ENCODE results near the gene VSTM2L. TPM values are rescaled to one million over a fixed set of nuclear protein-coding genes. Genes with fewer than 3 reads are reported as not detected.

The VSTM2L gene
- total RNA-seq, 1 donor from 2014 or later: 14.1 TPM

DNA sequence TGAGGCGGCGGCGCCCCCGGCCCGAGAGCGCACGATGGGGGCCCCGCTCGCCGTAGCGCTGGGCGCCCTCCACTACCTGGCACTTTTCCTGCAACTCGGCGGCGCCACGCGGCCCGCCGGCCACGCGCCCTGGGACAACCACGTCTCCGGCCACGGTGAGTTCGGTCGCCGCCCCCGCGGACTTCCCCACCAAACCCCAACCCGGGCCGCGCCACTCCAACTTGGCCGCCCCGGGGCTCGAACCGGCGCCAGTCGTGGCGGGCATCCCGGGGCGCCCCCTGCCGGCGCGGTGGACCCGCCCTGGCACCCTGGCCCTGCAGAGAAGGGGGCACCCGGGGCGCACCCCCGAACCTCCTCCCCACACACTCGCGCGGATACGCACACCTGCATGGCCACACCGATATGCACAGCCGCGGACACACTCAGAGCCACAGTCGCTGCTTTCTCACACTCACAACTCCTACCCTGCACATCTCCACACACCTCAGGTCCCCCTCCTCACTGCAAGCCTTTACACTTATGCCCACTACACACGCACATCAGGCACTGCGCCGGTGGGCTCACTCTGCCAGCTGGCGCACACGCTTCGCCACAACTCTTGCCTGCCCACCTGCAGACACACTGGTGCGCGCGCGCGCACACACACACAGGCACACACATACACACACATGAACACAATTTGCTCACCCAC, 535 bp downstream of the VSTM2L start:
- H3K4me3 ChIP-seq: peak overlapping the region; percentile 51
- no peak overlapping the region for H3K27ac ChIP-seq
- no peaks in the 10 kb centered on the region for H3K36me3 ChIP-seq
- peaks cover 13% of the 10 kb centered on the region for H3K4me1 ChIP-seq
- ATAC-seq: no peak
- TF ChIP-seq, protein P1, sequence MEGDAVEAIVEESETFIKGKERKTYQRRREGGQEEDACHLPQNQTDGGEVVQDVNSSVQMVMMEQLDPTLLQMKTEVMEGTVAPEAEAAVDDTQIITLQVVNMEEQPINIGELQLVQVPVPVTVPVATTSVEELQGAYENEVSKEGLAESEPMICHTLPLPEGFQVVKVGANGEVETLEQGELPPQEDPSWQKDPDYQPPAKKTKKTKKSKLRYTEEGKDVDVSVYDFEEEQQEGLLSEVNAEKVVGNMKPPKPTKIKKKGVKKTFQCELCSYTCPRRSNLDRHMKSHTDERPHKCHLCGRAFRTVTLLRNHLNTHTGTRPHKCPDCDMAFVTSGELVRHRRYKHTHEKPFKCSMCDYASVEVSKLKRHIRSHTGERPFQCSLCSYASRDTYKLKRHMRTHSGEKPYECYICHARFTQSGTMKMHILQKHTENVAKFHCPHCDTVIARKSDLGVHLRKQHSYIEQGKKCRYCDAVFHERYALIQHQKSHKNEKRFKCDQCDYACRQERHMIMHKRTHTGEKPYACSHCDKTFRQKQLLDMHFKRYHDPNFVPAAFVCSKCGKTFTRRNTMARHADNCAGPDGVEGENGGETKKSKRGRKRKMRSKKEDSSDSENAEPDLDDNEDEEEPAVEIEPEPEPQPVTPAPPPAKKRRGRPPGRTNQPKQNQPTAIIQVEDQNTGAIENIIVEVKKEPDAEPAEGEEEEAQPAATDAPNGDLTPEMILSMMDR (IDR thresholded peaks at IDR 0.05): peak; percentile 34
- H3K9me3 ChIP-seq: no peaks in the 10 kb centered on the region
- DNase-seq: no peak
- intact Hi-C loops (cut with DNase I): no loop called here
- H3K27me3 ChIP-seq (ENCODE audit: low read depth): peaks cover 41% of the 10 kb centered on the region

DNA sequence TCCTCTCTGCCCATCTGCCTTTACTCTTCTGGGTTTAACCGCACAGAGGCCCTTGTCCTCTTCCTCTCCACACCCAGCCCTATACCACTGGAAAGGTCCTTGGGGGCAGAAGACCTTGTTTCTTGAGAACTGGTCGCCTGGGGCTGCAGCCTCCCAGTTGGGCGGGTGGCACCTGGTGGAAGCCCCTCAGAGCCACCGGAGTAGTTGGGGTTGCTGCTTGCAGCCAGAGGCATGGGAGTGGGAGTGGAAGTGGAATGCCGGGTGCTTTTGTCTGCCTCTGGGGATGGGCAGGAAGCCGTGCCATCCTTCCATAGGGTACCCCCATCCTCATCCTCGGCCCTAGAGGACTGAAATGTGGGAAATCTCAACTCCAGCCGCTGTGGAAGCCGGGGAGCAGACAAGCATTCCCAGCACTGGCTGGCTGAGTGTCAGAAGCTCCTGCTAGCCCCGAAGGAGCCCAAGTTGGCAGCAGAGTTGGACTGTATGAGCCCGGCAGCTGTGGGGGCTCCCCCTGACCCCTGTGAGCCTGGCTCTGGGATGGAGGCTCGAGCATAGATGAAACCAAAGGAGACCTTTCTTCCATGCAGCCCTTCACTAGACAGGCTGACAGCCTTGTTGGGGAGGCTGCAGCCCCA, 1.2 kb downstream of the VSTM2L start:
- Histone ChIP-seq H3K36me3 (no peaks in the 10 kb centered on the region), H3K9me3 (no peaks in the 10 kb centered on the region), H3K27ac (no peak overlapping the region), H3K4me3 (peak overlapping the region; percentile 51), H3K4me1 (peaks cover 13% of the 10 kb centered on the region), H3K27me3 (ENCODE audit: low read depth) (peaks cover 41% of the 10 kb centered on the region)
- DNase-seq (no peak), ATAC-seq (no peak)
- intact Hi-C loops (cut with DNase I): no loop called here
- TF ChIP-seq, protein P1 (IDR thresholded peaks at IDR 0.05): no peak

DNA sequence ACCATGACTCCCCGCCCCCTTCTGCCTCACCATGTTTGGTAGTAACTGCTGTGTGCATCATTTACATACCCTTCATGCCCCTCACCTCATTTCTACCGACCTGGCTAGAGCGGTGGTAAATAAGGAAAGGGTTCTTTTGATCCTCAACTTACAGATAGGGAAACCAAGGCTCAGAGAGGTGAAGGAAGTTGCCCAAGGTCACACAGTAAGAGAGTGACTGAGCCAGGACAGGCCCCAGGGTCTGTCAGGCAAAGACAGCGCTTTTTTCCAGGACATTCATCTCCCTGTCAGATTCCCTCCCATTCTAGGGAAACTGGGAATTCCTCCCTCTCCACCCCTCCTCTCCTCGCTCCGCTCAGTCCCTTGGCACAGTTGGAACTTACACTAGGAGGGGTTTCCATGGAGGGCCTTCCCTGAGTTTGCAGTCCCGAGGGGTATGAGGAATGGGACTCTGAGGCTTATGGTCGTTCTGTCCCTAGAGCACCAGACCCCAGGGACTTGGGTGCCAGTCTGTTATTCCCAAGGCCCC, 2.0 kb downstream of the VSTM2L start:
- Histone ChIP-seq H3K27ac (no peak overlapping the region), H3K4me1 (peaks cover 13% of the 10 kb centered on the region), H3K4me3 (no peak overlapping the region), H3K36me3 (no peaks in the 10 kb centered on the region), H3K27me3 (ENCODE audit: low read depth) (peaks cover 41% of the 10 kb centered on the region), H3K9me3 (no peaks in the 10 kb centered on the region)
- TF ChIP-seq, protein P1 (IDR thresholded peaks at IDR 0.05): no peak
- intact Hi-C loops (cut with DNase I): no loop called here
- no peak for DNase-seq
- no peak for ATAC-seq

DNA sequence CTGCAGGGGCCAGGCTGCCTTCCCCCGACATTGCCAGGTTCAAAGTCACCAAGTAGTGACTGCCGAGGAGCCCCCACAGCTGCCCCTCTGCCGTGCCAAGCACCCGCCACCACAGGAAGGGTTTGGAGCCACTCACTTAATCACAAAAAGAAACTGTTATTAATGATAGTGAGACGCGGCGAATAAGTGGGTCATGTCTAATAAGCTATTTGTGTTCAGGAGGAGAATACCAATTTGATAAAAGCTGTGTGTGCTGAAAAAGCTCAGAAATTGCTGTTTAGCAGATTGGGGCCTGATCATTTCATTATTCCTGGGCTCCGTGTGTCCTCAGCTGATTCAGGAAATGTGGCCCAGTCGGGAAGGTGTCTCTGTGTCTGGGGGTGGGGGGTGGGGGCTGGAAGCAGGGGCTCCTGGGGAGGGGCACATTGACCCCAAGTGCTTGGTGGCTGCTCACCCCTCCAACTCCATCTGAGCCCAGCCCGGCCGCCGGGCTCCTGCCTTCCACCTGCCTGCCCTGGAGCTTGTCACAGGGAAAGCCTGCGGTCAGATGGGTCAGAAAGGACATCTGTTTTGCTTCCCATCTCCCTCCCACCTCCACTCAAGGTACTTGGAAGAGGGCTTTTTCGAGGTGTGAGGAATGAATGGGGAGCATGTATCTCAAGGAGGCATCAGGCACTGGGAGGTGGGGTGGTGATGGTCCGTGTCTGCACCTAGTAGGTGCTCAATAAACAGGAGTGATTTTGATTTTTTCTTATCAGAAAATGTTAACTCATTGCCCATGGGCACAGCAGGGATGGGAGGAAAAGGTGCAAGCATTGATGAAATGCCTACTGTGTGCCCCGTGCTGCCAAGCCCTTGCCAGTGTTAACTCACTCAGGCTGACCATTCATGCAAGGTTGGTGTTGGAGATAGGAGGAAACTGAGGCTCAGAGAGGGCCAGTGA, 3.0 kb downstream of the VSTM2L start:
- TF ChIP-seq, protein P1 (IDR thresholded peaks at IDR 0.05): no peak
- Histone ChIP-seq H3K27ac (no peak overlapping the region), H3K4me3 (no peak overlapping the region), H3K4me1 (peaks cover 13% of the 10 kb centered on the region), H3K27me3 (ENCODE audit: low read depth) (peaks cover 36% of the 10 kb centered on the region), H3K9me3 (no peaks in the 10 kb centered on the region), H3K36me3 (no peaks in the 10 kb centered on the region)
- intact Hi-C loops (cut with DNase I): no loop called here
- ATAC-seq: no peak
- no peak for DNase-seq

DNA sequence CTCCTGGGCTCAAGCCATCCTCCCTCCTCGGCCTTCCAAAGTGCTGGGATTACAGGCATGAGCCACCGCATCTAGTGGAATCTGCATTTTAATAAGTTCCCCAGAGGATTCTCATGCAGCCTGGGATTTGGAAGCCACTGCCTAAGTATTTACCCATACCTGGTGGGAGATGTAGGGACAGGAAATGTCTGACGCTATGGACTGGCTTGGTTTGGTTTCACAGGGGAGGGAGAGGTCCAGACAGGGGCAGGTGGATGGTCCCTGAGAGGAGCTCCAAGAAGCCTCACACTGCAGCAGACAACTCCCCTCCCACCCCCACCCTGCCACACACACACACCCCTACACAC, 4.4 kb downstream of the VSTM2L start:
- no peaks in the 10 kb centered on the region for H3K36me3 ChIP-seq
- peaks cover 37% of the 10 kb centered on the region for H3K27me3 ChIP-seq (ENCODE audit: low read depth)
- DNase-seq (no peak), ATAC-seq (no peak)
- H3K27ac ChIP-seq: no peak overlapping the region
- TF ChIP-seq, protein P1 (IDR thresholded peaks at IDR 0.05): no peak
- intact Hi-C loops (cut with DNase I): no loop called here
- H3K9me3 ChIP-seq: no peaks in the 10 kb centered on the region
- H3K4me1 ChIP-seq: peaks cover 13% of the 10 kb centered on the region
- H3K4me3 ChIP-seq: no peak overlapping the region

Data from lower lobe of right lung (tissue), 2 donors.